NK-92 (cell line): ENCODE results near the gene ABHD12.
"Not testable (repeated sequence)": the region's sequence is repeated elsewhere in the genome, so short reads cannot be mapped to it uniquely, and the experiment has no call there.

Experiments used
- DNase-seq: peaks from one replicate; lab custom pipeline; 2025; ENCODE audit not compliant: unreplicated experiment; lab: John Stamatoyannopoulos, UW

ABHD12 gene

DNA sequence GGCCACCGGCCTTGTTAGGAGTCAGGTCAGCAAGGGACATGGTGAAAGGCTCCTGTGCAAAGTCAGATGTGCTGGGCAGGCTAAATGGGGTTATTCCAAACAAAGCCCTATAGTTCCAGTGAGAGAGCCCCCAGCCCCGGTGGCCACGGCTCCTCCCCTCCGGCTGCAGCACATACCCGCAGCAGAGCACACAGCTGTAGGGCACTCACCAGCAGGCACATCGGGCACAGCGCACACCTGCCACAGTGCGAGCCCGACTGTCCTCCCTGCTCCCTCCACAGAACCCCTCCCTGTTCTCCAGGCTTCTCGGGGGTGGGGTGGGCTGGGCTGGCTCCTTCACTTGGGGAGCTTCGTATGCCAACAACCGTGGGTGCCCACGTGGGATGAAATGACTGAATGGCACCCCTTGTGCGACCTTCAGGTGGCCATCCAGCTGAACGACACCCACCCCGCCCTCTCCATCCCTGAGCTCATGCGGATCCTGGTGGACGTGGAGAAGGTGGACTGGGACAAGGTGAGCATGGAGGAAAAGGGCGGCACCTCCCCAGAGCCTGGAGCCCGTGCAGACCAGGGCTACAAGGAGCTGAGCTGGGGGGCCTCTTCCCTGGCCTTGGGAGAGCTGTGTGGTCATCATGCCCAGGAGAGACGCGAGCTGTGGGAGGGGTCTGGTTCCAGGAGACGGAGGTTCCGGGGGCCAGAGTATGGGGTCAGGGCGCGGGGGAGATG is 111.8 kb downstream of the ABHD12 start:
- DNase-seq, result no peak

GRCh38 chr20:25277941-25278521 is 112.6 kb downstream of the ABHD12 start:
- DNase-seq, result no peak

GRCh38 chr20:25277051-25277801 is 113.4 kb downstream of the ABHD12 start:
- no peak for DNase-seq

DNA sequence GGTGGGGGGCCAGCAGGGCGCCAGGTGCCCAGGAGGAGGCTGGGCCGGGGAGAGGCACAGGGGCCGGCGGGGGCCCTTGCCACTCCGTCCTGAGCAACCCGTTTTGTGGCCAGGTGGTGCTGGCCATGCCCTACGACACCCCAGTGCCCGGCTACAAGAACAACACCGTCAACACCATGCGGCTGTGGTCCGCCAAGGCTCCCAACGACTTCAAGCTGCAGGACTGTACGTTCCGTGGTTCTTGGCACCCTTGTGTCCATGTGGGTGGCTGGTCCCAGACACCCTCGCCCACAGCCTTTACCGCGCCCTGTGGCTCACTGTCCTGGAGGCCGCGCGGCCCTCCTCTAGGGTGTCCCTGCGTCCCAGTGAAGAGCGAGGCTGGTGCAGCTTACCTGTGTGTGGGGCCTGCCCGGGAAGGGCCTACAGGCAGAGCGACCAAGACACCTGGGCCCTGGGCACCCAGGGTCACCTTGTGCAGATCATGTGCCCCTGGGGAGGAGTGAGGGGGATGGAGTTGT is 114.0 kb downstream of the ABHD12 start:
- no peak for DNase-seq

- no peak for DNase-seq
These were observed 114.7 kb downstream of the ABHD12 start for GRCh38 chr20:25275813-25276532.

- no peak for DNase-seq
These were observed 115.5 kb downstream of the ABHD12 start for GRCh38 chr20:25274891-25275812.

- DNase-seq, result no peak
These were observed 116.2 kb downstream of the ABHD12 start for GRCh38 chr20:25274481-25274880.

DNA sequence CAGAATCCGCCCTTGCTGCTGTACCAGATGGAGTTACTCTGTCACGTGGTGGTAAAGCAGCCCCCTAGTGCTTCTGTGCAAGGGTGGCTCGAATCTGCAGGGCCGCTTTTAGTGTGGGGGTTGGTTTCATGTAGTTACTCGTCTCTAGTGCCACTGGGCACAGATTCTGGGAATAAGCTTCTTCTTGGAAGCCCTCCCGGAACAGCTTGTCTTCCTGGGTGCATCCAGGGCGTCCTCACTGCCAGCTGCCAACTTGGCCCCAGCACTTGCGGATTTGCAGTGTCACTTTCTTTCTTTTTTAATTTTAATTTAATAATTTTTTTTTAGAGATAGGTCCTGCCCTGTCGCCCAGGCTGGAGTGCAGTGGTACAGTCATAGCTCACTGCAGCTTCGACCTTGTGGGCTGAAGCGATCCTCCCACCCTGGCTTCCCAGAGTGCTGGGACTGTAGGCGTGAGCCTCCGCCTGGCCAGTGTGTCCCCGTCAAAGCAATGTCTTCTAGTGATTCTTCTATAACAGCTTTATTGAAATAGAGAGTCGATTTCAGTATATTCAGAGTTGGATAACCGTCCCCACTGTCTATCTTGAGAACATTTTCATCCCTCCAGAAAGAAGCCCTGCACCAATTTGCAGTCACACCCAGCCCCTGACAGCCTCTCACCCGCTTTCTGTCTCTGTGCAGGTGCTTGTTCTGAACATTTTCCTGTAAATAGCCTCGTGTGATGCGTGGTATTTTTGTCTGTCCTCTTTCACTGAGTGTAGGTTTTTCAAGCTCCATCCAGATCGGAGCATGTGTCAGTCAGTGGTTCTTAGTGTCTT is 116.9 kb downstream of the ABHD12 start:
- DNase-seq, result no peak

DNA sequence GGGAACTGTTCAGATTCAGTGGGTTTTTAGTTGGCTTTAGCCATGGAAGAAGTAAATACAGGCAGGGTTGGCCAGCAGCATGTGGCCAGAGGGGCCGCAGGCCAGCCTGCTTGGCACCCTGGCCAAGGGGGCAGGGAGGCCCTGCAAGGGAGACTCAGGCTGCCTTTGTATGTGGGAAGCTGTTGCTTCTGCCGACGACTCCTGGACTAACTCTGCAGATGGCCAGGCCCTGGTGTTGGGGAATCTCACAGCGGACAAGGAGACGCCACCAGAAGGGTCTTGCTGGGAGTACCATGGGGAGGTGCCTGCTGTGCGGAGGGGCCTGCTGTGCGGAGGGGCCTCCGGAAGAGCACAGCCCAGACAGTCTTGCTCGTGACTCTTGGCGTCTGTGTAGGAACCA is 117.6 kb downstream of the ABHD12 start:
- no peak for DNase-seq

DNA sequence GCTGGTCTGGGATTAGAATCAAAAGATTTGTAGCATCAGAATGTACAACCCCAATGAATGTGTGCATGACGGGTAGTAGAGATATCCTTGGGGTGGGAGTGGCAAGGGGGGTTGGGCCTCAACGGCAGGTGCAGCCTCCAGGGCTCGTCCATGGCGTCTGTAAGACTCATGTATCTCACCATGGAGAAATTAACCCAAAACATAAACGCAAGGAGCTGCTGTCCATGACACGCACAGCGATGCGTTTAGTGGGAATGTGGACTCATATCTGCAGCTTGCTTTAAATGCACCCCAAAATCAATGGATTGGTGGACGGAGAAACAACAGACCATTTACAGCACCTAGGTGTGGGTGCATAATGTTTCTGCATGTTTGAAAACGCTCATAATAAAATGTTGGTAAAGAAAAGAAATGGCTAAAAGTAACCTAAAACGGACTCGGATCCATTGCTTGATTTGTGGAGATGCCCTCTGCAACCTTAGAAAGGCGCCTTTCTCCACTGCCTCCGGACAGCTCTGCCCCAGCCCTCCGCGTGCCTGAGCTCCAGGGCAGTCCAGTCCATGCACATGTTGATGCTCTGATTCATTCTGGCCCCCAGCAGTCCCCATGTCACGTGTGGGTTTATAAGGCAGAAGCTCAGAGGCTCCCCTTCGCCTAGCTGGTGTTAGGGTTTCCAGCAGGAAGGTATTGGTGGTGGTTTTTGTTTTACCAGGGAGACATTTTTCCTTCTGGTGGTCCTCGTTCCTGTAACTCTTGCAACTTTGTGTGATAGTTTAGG is 118.2 kb downstream of the ABHD12 start:
- no peak for DNase-seq

- DNase-seq, result no peak
These were observed 119.0 kb downstream of the ABHD12 start for GRCh38 chr20:25271486-25272222.

DNA sequence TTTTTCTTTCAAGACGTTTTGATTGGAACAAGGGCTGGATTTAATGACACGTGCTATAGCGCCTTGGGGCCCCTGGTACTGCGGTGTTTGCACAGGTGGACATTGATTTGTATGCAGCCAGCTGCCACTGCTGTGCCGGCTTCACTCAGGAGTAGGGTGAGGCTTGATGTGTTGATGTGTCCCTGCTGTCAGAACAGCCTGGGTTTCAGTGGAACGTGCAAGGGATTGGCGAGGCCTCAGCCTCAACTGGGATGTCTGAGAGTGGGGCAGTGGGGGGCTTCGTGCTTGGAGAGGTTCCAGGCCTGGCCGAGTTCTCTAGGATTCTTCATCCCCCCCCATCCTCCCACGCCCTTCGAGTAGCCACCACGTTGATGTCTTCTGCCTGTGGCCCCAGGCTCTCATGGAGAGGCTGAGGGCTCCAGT is 119.8 kb downstream of the ABHD12 start:
- no peak for DNase-seq

- no peak for DNase-seq
These were observed 120.8 kb downstream of the ABHD12 start for GRCh38 chr20:25269833-25270170.

- no peak for DNase-seq
These were observed 121.4 kb downstream of the ABHD12 start for GRCh38 chr20:25269057-25269832.

DNA sequence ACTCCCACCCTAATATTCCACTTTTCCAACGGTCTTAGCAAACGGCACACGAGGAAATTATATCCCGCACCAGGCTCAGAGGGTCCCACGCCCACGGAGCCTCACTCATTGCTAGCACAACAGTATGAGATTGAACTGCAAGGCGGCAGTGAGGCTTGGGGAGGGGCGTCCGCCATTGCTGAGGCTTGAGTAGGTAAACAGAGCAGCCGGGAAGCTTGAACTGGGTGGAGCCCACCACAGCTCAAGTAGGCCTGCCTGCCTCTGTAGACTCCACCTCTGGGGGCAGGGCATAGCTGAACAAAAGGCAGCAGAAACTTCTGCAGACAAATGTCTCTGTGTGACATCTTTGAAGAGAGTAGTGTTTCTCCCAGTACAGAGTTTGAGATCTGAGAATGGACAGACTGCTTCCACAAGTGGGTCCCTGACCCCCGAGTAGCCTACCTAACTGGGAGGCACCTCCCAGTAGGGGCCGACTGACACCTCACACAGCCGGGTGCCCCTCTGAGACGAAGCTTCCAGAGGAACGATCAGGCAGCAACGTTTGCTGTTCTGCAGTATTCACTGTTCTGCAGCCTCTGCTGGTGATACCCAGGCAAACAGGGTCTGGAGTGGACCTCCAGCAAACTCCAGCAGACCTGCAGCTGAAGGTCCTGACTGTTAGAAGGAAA is 129.7 kb downstream of the ABHD12 start:
- not testable (repeated sequence) for DNase-seq

DNA sequence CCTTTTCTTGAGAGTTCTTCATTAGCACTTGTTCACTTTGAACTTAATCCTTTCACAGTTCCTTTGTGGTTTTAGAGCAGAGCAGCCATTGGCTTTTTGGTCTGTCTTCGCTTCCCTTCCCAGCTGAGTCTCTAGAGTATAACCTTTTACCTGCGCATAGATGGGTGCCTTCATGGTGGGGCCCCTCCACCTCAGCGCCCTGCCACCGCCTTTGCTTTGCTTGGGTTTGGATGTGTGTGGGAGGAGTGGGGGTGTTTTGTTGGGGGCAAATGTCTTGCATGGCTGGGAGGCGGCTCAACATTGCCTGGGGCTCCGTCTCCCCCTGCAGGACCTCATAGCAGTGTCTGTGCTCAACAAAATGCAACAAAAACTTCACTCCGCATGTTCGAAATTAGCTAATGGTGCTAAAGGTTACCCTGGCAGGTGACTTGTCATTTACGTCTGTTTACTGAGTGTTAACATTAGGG is 130.8 kb downstream of the ABHD12 start:
- no peak for DNase-seq

DNA sequence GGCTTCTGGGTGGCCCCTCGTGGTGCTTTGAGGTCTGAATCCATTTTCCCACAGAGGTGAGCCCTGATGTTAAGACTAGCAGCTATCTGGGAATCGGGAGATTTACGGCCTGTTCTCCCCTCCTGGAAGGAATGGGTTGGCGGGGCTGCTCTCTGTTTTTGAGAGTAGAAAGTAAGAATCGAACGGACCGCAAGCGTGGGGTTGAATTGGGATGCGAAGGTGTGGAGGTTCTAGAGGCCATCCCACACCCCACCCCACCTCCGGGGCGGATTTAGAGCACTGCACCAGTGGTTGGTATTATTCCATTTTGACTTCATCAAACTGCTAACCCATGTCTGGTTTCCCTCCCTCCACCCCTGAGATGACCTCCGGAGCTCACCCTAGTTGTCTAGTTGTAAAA is 131.3 kb downstream of the ABHD12 start:
- DNase-seq, result no peak
